ENCODE results near the gene PIMREG.

- no peak for TF ChIP-seq POLR2A (IDR thresholded peaks at IDR 0.05)
- no peak for TF ChIP-seq CTCF (IDR thresholded peaks at IDR 0.05)
Observed at GRCh38 chr17:6468051-6468790, 24.0 kb downstream of the PIMREG start.

All from suprapubic skin (tissue), 3 donors.